ENCODE data around the gene SFMBT1.

SFMBT1 gene

GRCh38 chr3:53045518-53046170, at the start of gene SFMBT1:
TSS of gene SFMBT1 (minus strand) at chr3:53046073. CDS start at chr3:52969128, 76,945 bp downstream.
- peak; percentile 73 for DNase-seq (ENCODE audit: low read depth)

- DNase-seq (ENCODE audit: low read depth), result no peak
Measured at GRCh38 chr3:53092942-53093341, 47.1 kb upstream of the SFMBT1 start.

- no peak for DNase-seq (ENCODE audit: low read depth)
Measured at GRCh38 chr3:53092216-53092615, 46.3 kb upstream of the SFMBT1 start.

- no peak for DNase-seq (ENCODE audit: low read depth)
Measured at GRCh38 chr3:53091011-53091410, 45.1 kb upstream of the SFMBT1 start.

- DNase-seq (ENCODE audit: low read depth), result no peak
Measured at GRCh38 chr3:53089511-53089910, 43.6 kb upstream of the SFMBT1 start.

GRCh38 chr3:53085476-53085875, 39.6 kb upstream of the SFMBT1 start:
- DNase-seq (ENCODE audit: low read depth), result no peak

GRCh38 chr3:53084310-53085001, 38.6 kb upstream of the SFMBT1 start:
- no peak for DNase-seq (ENCODE audit: low read depth)

- no peak for DNase-seq (ENCODE audit: low read depth)
Measured at GRCh38 chr3:53083949-53084309, 38.1 kb upstream of the SFMBT1 start.

- DNase-seq (ENCODE audit: low read depth), result no peak
Measured at GRCh38 chr3:53083521-53083920, 37.6 kb upstream of the SFMBT1 start.

GRCh38 chr3:53082736-53083135, 36.9 kb upstream of the SFMBT1 start:
- DNase-seq (ENCODE audit: low read depth), result no peak

GRCh38 chr3:53081318-53081717, 35.4 kb upstream of the SFMBT1 start:
- DNase-seq (ENCODE audit: low read depth), result no peak

GRCh38 chr3:53080612-53081205, 34.8 kb upstream of the SFMBT1 start:
- DNase-seq (ENCODE audit: low read depth), result no peak

- DNase-seq (ENCODE audit: low read depth), result no peak
Measured at GRCh38 chr3:53079791-53080555, 34.1 kb upstream of the SFMBT1 start.

GRCh38 chr3:53079147-53079546, 33.3 kb upstream of the SFMBT1 start:
- DNase-seq (ENCODE audit: low read depth), result no peak

- no peak for DNase-seq (ENCODE audit: low read depth)
Measured at GRCh38 chr3:53078656-53079055, 32.8 kb upstream of the SFMBT1 start.

GRCh38 chr3:53077476-53078220, 31.8 kb upstream of the SFMBT1 start:
- no peak for DNase-seq (ENCODE audit: low read depth)

GRCh38 chr3:53075743-53076140, 29.9 kb upstream of the SFMBT1 start:
- no peak for DNase-seq (ENCODE audit: low read depth)

- no peak for DNase-seq (ENCODE audit: low read depth)
Measured at GRCh38 chr3:53074761-53075742, 29.2 kb upstream of the SFMBT1 start.

- no peak for DNase-seq (ENCODE audit: low read depth)
Measured at GRCh38 chr3:53074366-53074696, 28.5 kb upstream of the SFMBT1 start.

GRCh38 chr3:53073553-53074365, 27.9 kb upstream of the SFMBT1 start:
- no peak for DNase-seq (ENCODE audit: low read depth)
